ENCODE measurements around the gene PRDM16. TPM values are rescaled to one million over a fixed set of nuclear protein-coding genes. Genes with fewer than 3 reads are reported as not detected.

Gene PRDM16
- total RNA-seq, 4 donors from 2014 or later = 0.41 to 0.95 TPM; not detected in 2

DNA sequence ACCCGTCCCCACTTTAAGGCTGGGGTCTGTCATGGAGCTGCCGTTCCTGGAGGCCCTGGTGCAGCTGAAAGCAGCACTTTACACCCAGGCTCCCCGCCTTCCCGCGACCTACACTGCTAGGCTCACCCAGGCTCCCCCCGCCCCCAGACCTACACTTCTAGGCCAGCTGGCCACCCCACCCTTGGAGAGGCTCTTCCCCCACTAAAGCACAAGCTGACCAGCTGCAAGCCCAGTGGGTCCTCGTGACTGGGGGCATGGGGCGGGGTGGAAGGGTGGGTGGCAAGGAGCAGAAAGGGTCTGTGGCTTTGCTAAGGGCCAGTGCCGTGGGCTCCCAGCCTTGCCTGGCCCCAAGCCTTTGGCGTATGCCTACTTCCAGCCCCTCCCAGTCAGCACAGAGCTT lies 375.7 kb downstream of the PRDM16 start:
- TF ChIP-seq POLR2A (IDR thresholded peaks at IDR 0.05) (no peak), EP300 (IDR thresholded peaks at IDR 0.05; ENCODE audit: low read depth) (no peak), POLR2AphosphoS5 (IDR thresholded peaks at IDR 0.05) (no peak)
- TF ChIP-seq, protein P1, sequence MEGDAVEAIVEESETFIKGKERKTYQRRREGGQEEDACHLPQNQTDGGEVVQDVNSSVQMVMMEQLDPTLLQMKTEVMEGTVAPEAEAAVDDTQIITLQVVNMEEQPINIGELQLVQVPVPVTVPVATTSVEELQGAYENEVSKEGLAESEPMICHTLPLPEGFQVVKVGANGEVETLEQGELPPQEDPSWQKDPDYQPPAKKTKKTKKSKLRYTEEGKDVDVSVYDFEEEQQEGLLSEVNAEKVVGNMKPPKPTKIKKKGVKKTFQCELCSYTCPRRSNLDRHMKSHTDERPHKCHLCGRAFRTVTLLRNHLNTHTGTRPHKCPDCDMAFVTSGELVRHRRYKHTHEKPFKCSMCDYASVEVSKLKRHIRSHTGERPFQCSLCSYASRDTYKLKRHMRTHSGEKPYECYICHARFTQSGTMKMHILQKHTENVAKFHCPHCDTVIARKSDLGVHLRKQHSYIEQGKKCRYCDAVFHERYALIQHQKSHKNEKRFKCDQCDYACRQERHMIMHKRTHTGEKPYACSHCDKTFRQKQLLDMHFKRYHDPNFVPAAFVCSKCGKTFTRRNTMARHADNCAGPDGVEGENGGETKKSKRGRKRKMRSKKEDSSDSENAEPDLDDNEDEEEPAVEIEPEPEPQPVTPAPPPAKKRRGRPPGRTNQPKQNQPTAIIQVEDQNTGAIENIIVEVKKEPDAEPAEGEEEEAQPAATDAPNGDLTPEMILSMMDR (IDR thresholded peaks at IDR 0.05) = no peak
- no peak overlapping the region for H3K27ac ChIP-seq
- 73% methylated on average over 10 of the region's 10 CpGs; no CpG with 5 or more reads in 1 of the 2 donors for WGBS, 2 donors (ENCODE audit: low coverage in 1 of 2)
- in situ Hi-C loops (cut with MboI; ENCODE audit: low pct_ligation_motif_present in 1 of 4, low pct_unique_long_range_greater_than_20kb in 1 of 4, low sequenced_read_pairs in 3 of 4) = loop anchor here in 2 of 4 donors (25.0 kb wide), 2 partner anchors 432 to 607 kb away; partner anchors contain the start of gene ACTRT2 (in 2 of the 2)
- peaks cover 0 to 3% of the 10 kb centered on the region in 2 donors for H3K9me3 ChIP-seq
- no peaks in the 10 kb centered on the region for H3K4me1 ChIP-seq
- peaks cover 24% of the 10 kb centered on the region for H3K27me3 ChIP-seq
- intact Hi-C loops (cut with DNase I; ENCODE audit: low total_unique reads) = no loop called here
- no peak overlapping the region for H3K4me3 ChIP-seq
- no peak for DNase-seq
- H3K36me3 ChIP-seq = no peaks in the 10 kb centered on the region

DNA sequence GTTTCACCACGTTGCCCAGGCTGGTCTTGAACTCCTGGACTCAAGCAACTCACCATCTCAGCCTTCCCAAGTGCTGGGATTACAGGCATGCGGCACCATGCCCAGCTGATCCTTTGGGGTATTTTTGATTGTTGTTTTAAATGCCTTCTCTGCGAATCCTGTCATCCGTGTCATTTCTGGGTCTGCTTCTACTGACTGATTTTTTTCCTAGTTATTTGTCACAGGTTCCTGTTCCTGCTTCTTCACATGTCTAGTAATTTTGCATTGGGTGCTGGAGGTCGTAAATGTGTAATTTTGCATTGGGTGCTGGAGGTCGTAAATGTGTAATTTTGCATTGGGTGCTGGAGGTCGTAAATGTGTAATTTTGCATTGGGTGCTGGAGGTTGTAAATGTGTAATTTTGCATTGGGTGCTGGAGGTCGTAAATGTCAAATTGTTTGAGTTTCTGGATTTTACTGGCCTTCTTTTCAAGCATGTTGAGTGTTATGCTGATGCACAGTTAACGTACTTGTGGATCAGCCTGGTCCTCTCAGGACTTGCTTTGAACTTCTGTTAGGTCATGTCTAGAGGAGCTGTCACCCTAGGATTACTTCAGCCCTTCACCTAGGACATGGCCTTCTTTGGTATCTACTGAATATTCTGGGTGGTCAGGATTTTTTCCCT lies 381.3 kb downstream of the PRDM16 start:
- H3K27ac ChIP-seq = no peak overlapping the region
- peaks cover 38% of the 10 kb centered on the region for H3K27me3 ChIP-seq
- no peak overlapping the region for H3K4me3 ChIP-seq
- intact Hi-C loops (cut with DNase I; ENCODE audit: low total_unique reads) (no loop called here), in situ Hi-C loops (cut with MboI; ENCODE audit: low pct_ligation_motif_present in 1 of 4, low pct_unique_long_range_greater_than_20kb in 1 of 4, low sequenced_read_pairs in 3 of 4) (loop anchor here in 1 of 4 donors (5.0 kb wide), 1 partner anchor 37 kb away; no protein-coding TSS in a partner anchor)
- 58 to 65% methylated on average over 9 of the region's 9 CpGs for WGBS, 2 donors (ENCODE audit: low coverage in 1 of 2)
- H3K4me1 ChIP-seq = peaks cover 10 to 22% (median 18%) of the 10 kb centered on the region in 4 donors
- H3K9me3 ChIP-seq = peaks cover 0 to 3% of the 10 kb centered on the region in 2 donors
- TF ChIP-seq, protein P1 (IDR thresholded peaks at IDR 0.05) = no peak
- TF ChIP-seq POLR2AphosphoS5 (IDR thresholded peaks at IDR 0.05) (no peak), POLR2A (IDR thresholded peaks at IDR 0.05) (no peak)
- H3K36me3 ChIP-seq = no peaks in the 10 kb centered on the region
- no peak for DNase-seq

GRCh38 chr1:3450983-3451382 lies 382.0 kb downstream of the PRDM16 start:
- Histone ChIP-seq H3K4me3 (no peak overlapping the region), H3K27ac (no peak overlapping the region), H3K4me1 (peaks cover 10 to 28% (median 24%) of the 10 kb centered on the region in 4 donors), H3K9me3 (peaks cover 0 to 3% of the 10 kb centered on the region in 2 donors), H3K27me3 (peaks cover 38% of the 10 kb centered on the region), H3K36me3 (no peaks in the 10 kb centered on the region)
- TF ChIP-seq POLR2A (IDR thresholded peaks at IDR 0.05) (no peak), EP300 (IDR thresholded peaks at IDR 0.05; ENCODE audit: low read depth) (no peak), POLR2AphosphoS5 (IDR thresholded peaks at IDR 0.05) (no peak)
- TF ChIP-seq, protein P1 (IDR thresholded peaks at IDR 0.05) = no peak
- DNase-seq = no peak
- intact Hi-C loops (cut with DNase I; ENCODE audit: low total_unique reads) = no loop called here
- WGBS, 2 donors (ENCODE audit: low coverage in 1 of 2) = 67 to 73% methylated on average over 2 to 12 of the region's 12 CpGs
- in situ Hi-C loops (cut with MboI; ENCODE audit: low pct_ligation_motif_present in 1 of 4, low pct_unique_long_range_greater_than_20kb in 1 of 4, low sequenced_read_pairs in 3 of 4) = loop anchor here in 1 of 4 donors (5.0 kb wide), 1 partner anchor 36 kb away; no protein-coding TSS in a partner anchor

GRCh38 chr1:3451994-3452865 lies 383.2 kb downstream of the PRDM16 start:
- Histone ChIP-seq H3K9me3 (peaks cover 0 to 3% of the 10 kb centered on the region in 2 donors), H3K4me3 (no peak overlapping the region), H3K27me3 (peaks cover 38% of the 10 kb centered on the region), H3K27ac (no peak overlapping the region), H3K36me3 (no peaks in the 10 kb centered on the region), H3K4me1 (peaks cover 11 to 39% (median 36%) of the 10 kb centered on the region in 4 donors)
- no peak for DNase-seq
- 62 to 80% methylated on average over 1 to 21 of the region's 23 CpGs for WGBS, 2 donors (ENCODE audit: low coverage in 1 of 2)
- intact Hi-C loops (cut with DNase I; ENCODE audit: low total_unique reads) (no loop called here), in situ Hi-C loops (cut with MboI; ENCODE audit: low pct_ligation_motif_present in 1 of 4, low pct_unique_long_range_greater_than_20kb in 1 of 4, low sequenced_read_pairs in 3 of 4) (loop anchor here in 1 of 4 donors (5.0 kb wide), 1 partner anchor 35 kb away; no protein-coding TSS in a partner anchor)
- no peak for TF ChIP-seq EP300 (IDR thresholded peaks at IDR 0.05; ENCODE audit: low read depth)
- TF ChIP-seq POLR2A (IDR thresholded peaks at IDR 0.05) = no peak
- TF ChIP-seq, protein P1 (IDR thresholded peaks at IDR 0.05) = no peak
- TF ChIP-seq POLR2AphosphoS5 (IDR thresholded peaks at IDR 0.05) = no peak
